ENCODE data around the gene ZNF816. TPM values are rescaled to one million over a fixed set of nuclear protein-coding genes. Genes with fewer than 3 reads are reported as not detected.
"Not testable (repeated sequence)": the region's sequence is repeated elsewhere in the genome, so short reads cannot be mapped to it uniquely, and the experiment has no call there.

ZNF816 gene
- polyA plus RNA-seq, 3 donors, result 14.1 to 18.3 (median 16.8) TPM

DNA sequence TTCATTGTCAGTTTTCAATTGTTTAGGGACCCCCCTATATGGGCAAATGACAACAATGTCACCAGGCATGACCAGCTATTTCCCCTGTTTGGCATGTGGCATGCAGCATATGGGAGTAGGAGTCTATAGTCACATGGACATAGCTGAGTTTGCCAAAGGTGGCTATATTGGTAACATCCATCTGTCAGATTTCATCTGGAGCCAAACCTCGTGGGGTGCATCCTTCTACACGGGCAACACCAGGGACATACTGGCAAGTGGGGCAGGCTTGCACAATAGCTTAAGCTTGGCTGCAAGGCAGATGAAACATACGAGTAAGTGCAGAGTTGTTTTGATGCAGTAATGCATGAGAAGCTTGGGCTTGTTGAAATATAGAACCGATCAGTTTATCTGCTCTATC is 24.5 kb upstream of the ZNF816 start:
- no peak for DNase-seq (ENCODE audit: extremely low read depth in 1 of 11, low read depth in 9 of 11, low spot score in 4 of 11)

DNA sequence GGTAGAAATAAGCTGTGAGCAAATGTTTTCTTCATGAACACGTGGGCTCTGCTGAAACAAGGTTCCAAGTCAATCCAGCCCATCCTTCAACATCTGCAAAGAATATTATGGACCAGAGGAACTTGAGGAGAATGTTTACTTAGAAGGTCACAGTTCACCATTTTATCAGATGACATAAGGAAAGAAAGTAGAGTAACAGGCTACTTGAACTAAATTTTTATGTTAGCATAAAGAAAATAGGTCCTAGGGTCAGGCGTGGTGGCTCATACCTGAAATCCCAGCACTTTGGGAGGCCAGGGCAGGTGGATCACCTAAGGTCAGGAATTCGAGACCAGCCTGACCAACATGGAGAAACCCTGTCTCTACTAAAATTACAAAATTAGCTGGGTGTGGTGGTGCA is 20.5 kb upstream of the ZNF816 start:
- DNase-seq (ENCODE audit: extremely low read depth in 1 of 11, low read depth in 9 of 11, low spot score in 4 of 11), result not testable (repeated sequence)

DNA sequence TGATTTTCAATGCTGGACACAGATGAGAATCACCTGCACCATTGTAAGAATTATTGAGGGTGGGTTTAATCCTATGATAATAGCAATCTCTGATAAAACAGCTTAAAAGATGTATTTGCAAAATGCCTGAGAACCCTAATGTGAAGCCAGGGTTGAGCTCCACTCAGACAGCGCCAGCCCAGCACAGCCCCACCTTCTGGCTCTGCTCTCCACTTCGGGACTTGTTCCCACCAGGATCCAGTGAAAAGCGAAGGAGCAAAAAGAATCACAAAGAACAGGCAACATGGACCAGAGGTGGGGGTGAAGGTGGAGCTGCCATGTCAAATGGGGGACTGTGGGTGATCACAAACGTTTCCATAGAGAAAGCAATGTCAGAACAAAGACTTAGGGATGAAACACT is 18.6 kb upstream of the ZNF816 start:
- no peak for DNase-seq (ENCODE audit: extremely low read depth in 1 of 11, low read depth in 9 of 11, low spot score in 4 of 11)

DNA sequence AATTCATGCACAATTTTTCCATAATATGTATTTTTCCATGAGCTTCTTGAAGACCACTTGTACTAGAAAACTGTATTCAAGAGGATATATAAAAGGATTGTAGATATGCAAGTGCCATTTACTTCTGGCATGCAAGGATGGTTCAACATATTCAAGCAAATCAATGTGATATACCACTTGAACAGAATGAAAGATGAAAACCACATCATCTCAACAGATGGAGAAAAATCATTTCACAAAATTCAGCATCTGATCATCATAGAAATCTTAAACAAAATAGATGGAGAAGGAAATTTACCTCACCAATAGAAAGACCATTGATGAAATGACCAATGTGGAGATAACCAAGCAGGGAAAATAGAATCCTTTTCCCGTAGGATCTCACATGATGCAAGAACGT is 5.1 kb upstream of the ZNF816 start:
- DNase-seq (ENCODE audit: extremely low read depth in 1 of 11, low read depth in 9 of 11, low spot score in 4 of 11), result no peak

DNA sequence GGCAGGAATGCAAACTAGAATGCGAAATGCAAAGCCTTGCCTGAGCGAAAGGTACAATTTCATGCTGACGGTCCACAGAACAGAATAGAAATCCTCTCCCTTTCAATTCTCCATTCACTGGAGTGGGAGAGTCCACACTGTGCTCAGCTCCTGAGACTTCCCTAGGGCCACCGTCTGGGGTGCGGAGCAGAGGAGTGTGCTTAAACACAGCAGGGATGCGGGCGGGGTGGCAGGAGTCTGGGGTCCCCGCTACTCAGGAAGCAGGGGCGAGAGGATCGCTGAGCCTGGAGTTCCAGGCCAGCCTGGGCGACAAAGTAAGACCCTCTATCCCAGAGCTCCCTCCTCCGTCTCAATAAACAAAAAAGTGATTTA is 552 bp upstream of the ZNF816 start:
- DNase-seq (ENCODE audit: extremely low read depth in 1 of 11, low read depth in 9 of 11, low spot score in 4 of 11), result no peak

DNA sequence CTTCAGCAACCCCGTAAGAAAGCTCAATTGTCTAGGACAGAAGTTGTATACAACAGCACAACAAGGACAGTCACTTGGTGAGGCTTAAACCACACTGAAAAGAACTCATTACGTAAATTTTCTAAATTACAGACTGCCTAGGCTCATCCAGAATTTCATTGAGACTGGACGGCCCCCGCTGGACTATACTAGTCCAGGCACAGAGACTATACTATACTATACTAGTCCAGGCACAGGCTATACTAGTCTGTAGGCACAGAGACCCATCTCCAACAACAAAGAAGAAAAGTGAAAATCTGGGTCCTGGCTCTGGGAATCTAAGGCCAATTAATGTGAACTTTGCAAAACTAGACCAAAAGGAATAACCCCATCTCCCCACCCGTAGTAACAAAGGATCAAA is 700 bp downstream of the ZNF816 start:
- DNase-seq (ENCODE audit: extremely low read depth in 1 of 11, low read depth in 9 of 11, low spot score in 4 of 11), result no peak

DNA sequence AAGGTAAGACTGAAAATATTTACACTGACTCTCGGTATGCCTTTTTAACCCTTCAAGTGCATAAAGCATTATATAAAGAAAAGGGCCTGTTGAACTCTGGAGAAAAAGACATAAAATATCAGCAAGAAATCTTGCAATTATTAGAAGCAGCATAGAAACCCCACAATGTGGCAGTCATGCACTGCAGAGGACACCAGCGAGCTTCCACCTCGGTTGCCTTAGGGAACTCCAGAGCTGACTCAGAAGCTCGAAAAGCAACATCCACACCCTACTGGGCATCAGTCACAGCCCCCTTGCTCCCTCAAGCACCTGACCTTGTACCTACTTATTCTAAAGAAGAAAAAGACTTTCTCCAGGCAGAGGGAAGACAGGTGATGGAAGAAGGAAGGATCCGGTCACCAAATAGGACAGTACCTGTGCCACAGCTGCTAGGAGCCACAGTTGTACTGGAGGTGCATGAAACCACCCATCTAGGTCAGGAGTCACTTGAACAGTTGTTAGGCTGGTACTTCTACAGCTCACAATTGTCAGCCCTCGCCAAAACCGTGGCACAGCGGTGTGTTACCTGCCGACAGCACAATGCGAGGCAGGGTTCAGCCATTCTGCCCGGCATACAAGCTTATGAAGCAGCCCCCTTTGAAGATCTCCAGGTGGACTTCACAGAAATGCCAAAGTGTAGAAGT is 2.9 kb downstream of the ZNF816 start:
- DNase-seq (ENCODE audit: extremely low read depth in 1 of 11, low read depth in 9 of 11, low spot score in 4 of 11), result no peak

DNA sequence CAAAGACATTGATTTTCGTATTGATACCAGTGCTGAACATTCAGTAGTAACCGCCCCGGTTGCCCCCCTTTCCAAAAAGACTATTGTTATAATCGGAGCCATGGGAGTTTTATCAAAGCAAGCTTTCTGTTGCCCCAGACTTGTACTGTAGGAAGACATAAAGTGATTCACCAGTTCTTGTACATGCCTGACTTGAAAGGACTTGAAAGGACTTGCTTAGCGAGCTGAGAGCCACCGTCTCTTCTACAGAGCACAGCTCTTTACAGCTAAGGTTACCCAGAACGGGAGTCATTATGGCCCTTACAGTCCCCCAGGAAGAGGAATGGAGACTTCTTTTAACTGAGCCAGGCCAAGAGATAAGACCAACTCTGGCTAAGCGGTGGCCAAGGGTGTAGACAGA is 5.1 kb downstream of the ZNF816 start:
- DNase-seq (ENCODE audit: extremely low read depth in 1 of 11, low read depth in 9 of 11, low spot score in 4 of 11), result no peak

DNA sequence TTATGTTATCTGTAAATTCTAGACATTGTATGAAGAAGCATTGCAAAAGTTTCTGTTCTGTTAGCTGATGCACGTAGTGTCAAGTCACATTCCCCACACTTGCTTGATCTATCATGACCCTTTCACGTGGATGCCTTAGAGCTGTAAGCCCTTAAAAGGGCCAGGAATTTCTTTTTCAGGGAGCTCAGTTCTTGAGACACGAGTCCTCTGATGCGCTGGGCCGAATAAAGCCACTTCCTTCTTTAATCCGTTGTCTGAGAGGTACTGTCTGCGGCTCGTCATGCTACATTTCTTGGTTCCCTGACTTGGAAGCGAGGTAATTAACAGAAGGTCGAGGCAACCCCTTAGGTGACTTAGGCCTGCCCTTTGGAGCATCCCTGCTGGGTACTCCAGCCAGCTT is 5.8 kb downstream of the ZNF816 start:
- no peak for DNase-seq (ENCODE audit: extremely low read depth in 1 of 11, low read depth in 9 of 11, low spot score in 4 of 11)

DNA sequence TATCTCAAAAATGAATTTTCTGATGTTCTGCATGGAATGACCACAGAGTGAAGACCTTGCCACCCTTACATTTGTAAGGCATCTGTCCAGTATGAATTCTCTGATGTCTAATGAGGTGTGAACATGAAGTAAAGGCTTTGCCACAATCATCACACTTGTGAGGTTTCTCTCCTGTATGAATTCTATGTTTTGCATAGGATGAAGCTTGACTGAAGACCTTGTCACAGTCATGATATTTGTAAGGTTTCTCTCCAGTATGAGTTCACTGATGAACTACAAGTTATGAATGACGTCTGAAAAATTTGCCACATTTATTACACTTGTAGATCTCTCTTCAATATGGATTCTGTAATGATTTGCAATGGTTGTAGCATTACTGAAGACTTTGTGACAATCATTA is 13.3 kb downstream of the ZNF816 start:
- no peak for DNase-seq (ENCODE audit: extremely low read depth in 1 of 11, low read depth in 9 of 11, low spot score in 4 of 11)

DNA sequence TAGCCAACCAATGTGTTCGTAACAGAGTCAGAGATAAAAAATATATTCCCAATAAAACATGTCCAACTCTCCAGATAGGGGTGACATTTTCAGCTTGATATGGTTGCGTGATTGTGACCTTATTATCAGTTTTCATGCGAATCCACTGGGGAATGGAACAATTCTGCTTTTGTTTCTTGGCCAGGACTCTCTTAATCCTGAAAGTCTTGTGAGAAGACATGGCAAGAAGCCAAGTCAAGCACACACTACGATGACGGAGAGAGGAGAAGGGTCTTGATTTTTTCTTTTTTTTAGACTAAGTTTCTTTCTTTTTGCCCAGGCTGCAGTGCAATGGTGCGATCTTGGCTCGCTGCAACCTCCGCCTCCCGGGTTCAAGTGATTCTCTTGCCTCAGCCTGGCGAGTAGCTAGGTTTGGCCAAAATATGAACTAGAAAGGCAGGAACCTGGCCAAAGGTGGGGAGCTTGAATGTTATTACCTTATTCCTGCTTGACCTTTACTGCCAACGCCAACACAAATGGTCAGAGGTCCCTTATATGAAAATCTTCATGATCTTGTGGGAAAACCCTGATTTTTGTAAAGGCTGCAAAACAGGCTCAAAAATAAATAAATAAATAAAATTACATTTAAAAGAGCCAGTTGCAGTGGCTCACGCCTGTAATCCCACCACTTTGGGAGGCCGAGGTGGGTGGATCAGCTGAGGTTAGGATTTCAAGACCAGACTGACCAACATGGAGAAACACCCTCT is 14.5 kb downstream of the ZNF816 start:
- no peak for DNase-seq (ENCODE audit: extremely low read depth in 1 of 11, low read depth in 9 of 11, low spot score in 4 of 11)

DNA sequence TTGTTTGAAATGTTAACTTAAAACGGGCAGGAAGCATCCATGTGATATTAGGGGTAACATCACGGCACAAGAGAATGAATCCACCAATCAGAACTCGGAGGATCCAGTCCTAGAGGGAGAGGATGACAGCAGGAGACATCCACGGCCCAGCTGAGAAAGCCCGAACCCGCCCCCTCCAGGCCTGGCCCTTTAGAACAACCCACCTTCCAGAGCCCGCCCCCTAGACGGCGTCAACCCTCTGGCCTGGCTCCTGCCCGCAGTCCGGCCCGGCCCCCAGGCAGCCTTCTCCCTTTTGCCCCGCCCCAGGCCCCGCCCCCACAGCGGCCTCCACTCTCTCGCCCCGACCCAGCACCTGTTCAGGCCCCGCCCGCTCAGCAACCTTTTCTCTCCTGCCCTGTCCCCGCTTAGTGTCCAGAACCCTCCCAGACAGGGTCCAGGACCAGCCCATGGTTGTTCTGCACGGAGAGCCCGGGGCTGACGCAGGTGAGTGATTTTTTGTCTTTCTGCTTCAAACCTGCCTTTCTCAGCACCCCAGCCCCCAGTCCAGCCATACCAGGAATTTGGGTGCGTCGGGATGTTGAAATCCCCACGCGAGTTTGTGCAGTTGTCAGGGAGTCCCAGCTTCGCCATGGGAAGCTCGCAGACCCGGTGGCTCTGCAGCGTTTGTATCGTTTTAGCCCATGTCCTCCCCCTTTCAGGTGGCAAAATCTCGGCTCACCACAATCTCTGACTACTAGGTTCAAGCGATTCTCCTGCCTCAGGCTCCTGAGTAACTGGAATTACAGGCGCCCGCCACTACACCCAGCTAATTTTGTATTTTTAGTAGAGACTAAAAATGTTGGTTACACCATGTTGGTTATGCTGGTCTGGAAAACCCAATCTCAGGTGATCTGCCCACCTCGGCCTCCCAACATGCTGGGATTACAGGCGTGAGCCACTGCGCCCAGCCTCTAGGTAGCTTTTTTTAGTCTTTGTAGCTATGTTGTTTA is 16.1 kb downstream of the ZNF816 start:
- peak in 4 of 11 donors; percentile 46 to 80 (median 54) for DNase-seq (ENCODE audit: extremely low read depth in 1 of 11, low read depth in 9 of 11, low spot score in 4 of 11)

DNA sequence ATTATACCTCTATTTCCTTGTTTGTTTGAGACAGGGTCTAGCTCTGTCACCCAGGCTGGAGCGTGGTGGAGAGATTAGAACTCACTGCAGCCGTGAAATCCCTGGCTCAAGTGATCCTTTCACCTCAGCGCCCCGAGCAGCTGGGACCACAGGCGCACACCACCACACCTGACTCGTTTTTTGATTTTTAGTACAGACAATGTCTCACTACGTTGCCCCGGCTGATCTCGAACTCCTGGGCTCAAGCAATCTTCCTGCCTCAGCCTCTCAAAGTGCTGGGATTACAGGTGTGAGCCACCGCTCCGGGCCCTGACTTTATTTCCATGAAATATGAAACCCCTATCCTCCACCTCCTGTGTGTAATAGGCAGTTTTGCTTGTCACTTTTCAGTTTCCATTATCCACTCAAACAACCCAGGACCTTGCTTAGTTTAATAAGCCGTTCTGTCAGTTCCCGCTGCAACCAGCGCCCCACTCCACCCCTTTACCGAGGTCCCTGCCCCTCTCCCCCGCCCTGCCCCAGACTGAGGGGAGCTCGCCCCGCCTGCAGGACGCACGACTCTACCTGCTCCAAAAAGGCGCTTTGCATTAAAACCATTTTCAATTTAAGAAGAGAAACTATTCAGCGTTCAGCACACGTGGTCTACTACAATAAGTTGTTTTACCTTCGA is 16.9 kb downstream of the ZNF816 start:
- no peak for DNase-seq (ENCODE audit: extremely low read depth in 1 of 11, low read depth in 9 of 11, low spot score in 4 of 11)

DNA sequence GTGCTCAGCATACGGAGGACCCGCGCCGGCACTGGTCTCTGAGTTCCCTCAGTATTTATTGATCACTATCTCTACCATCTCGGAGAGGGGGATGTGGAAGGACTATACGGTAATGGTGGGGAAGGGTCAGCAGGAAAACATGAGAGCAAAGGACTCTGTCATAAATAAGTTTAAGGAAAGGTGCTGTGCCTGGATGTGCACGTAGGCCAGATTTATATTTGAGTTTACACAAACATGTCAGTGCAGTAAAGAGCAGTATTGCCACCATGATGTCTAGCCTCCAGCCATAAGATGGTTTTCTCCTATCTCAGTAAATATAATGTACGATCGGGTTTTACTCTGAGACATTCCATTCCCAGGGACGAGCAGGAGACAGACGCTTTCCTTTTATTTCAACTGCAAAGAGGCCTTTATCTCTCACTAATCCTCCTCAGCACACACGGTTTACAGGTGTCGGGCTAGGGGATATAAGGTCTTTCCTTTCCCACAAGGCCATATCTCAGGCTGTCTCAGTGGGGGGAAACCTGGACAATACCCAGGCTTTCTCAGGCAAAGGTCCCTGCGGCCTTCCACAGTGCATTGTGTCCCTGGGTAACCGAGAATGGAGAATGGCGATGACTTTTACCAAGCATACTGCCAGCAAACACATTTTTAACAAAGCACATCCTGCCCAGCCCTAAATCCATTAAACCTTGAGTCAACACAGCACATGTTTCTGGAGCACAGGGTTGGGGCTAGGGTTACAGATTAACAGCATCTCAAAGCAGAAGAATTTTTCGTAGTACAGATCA is 17.8 kb downstream of the ZNF816 start:
- not testable (repeated sequence) for DNase-seq (ENCODE audit: extremely low read depth in 1 of 11, low read depth in 9 of 11, low spot score in 4 of 11)

DNA sequence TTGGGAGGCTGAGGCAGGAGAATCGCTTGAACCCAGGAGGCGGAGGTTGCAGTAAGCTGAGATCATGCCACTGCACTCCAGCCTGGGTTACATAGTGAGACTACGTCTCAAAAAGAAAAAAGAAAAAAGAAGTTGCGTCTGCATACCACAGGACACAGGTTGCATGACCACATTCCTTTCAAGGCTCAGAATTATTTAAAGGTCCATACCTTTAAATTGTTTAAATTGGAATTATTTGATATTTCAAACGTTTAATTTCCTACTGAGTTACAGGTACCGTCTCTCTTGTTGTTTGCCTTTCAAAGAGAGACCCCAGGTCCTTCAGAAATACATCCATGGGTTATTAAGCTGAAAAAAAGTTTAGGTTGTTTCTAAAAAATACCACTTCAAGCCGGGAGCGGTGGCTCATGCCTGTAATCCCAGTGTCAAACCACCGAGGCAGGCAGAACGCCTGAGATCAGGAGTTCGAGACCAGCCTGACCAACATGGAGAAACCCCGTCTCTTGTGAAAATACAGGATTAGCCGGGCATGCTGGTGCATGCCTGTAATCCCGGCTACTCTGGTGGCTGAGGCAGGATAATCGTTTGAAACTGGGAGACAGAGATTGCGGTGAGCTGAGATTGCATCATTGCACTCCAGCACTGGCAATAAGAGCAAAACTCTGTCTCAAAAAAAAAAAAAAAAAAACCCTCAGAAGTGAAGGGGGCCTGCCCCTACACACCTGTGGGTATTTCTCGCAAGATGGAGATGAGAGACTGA is 18.6 kb downstream of the ZNF816 start:
- DNase-seq (ENCODE audit: extremely low read depth in 1 of 11, low read depth in 9 of 11, low spot score in 4 of 11), result no peak

DNA sequence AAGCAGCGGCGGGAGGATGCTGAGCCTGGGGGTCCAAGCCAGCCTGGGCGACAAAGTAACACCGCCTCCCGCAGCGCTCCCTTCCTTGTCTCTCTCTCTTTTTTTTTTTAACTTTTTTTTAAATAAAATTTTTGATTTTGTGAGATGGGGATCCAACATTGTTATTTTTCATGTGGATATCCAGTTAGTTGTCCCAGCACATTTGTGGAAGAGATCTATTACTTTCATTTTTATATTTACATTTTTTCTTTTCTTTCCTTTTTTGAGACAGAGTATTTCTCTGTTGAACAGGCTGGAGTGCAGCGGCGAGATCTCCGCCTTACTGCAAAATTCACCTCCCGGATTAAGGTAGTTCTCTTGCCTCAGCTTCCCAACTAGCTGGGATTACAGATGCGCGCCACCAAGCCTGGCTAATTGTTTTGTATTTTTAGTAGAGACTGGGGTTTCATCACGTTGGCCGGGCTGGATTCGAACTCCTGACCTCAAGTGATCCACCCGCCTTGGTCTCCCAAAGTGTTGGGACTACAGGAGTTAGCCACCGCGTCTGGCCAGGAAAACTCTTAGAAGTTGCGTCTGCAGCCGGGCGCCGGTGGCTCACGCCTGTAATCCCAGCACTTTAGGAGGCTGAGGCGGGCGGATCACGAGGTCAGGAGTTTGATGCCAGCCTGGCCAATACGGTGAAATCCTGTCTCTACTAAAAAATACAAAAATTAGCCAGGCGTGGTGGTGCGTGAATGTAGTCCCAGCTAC is 19.4 kb downstream of the ZNF816 start:
- DNase-seq (ENCODE audit: extremely low read depth in 1 of 11, low read depth in 9 of 11, low spot score in 4 of 11), result no peak

Data from renal cortex interstitium (tissue), 11 donors.